A673 (cell line): ENCODE results near the gene RAB3IL1.

Experiments
- CTCF ChIP-seq: fragments of 300-800, 200-600 bp; sonication (generic); conservative IDR thresholded peaks from 2 replicates; pipeline ENCODE4 v1.5.1; 2017; ENCODE audit warnings: low read depth, mild to moderate bottlenecking, antibody characterized with exemption, low read length, moderate library complexity, mixed read lengths
- EZH2 ChIP-seq: fragments of 200-600 bp; sonication (generic); IDR thresholded peaks from 2 replicates; pipeline ENCODE4 v1.6.1; 2017; ENCODE audit warnings: borderline replicate concordance, low read depth, mild to moderate bottlenecking, mixed read lengths, antibody characterized with exemption, low read length; ENCODE audit not compliant: poor library complexity, severe bottlenecking

GRCh38 chr11:61881397-61881796 is 36.0 kb downstream of the RAB3IL1 start:
- no peak for TF ChIP-seq CTCF
- TF ChIP-seq EZH2 = no peak
